Endothelial cell of umbilical vein (primary cell): ENCODE measurements around the gene SEMA4A.

Experiments
- CTCF ChIP-seq, 2 donors: IDR thresholded peaks; 1 replicate in 1 of 2; 2 replicates in 1 of 2; pipeline ENCODE4 v1.5.1; 2011; ENCODE audit warnings: low read length in 2 of 2, mild to moderate bottlenecking in 2 of 2, moderate library complexity in 2 of 2, control low read depth in 1 of 2, inconsistent platforms in 1 of 2, low read depth in 1 of 2; ENCODE audit not compliant: insufficient read depth in 1 of 2; ENCODE audit errors: extremely low read depth in 1 of 2
- FOS ChIP-seq: IDR thresholded peaks from 2 replicates; pipeline ENCODE4 v1.6.1; 2011; ENCODE audit warnings: mild to moderate bottlenecking, low read length, moderate library complexity, borderline replicate concordance; ENCODE audit not compliant: insufficient read depth
- MAX ChIP-seq: IDR thresholded peaks from 2 replicates; pipeline ENCODE4 v1.6.1; 2011; ENCODE audit not compliant: insufficient read depth, insufficient read length
- MYC ChIP-seq: IDR thresholded peaks from one replicate; pipeline ENCODE4 v1.6.1; 2011; ENCODE audit warnings: mild to moderate bottlenecking, low read depth, low read length
- POLR2A ChIP-seq: IDR thresholded peaks from 2 replicates; pipeline ENCODE4 v1.6.1; 2012; ENCODE audit warnings: low read depth, mild to moderate bottlenecking, control low read depth, low read length
- POLR2AphosphoS5 ChIP-seq: IDR thresholded peaks from 2 replicates; pipeline ENCODE4 v1.6.1; 2012; ENCODE audit warnings: low read depth, mild to moderate bottlenecking, control low read depth, low read length, moderate library complexity; ENCODE audit not compliant: insufficient read depth

GRCh38 chr1:156165083-156165482 is 11.7 kb downstream of the SEMA4A start:
- TF ChIP-seq CTCF (IDR thresholded peaks at IDR 0.05; ENCODE audit: extremely low read depth in 1 of 2, insufficient read depth in 1 of 2, low read depth in 1 of 2, low read length in 2 of 2) (no peak), POLR2A (no peak), FOS (no peak), MYC (no peak), POLR2AphosphoS5 (no peak), MAX (no peak)
